DMS114 treated with DMSO at 0.1 percent for 48 hours (cell line): ENCODE measurements around the gene KLRF1.
"Not testable (repeated sequence)": the region's sequence is repeated elsewhere in the genome, so short reads cannot be mapped to it uniquely, and the experiment has no call there.

Experiments used
- DNase-seq: peaks from one replicate; lab custom pipeline; 2025; ENCODE audit not compliant: unreplicated experiment; lab: John Stamatoyannopoulos, UW

The KLRF1 gene

GRCh38 chr12:9869307-9870161 is 42.3 kb downstream of the KLRF1 start, which contains the start of gene CLEC2B:
Gene CLEC2B, minus strand, starts transcription at chr12:9869354.
- DNase-seq, result no peak

GRCh38 chr12:9870286-9870866 is 43.1 kb downstream of the KLRF1 start:
- no peak for DNase-seq

- DNase-seq, result no peak
These were observed 44.9 kb downstream of the KLRF1 start for GRCh38 chr12:9872162-9872561.

- no peak for DNase-seq
These were observed 45.5 kb downstream of the KLRF1 start for GRCh38 chr12:9872742-9873141.

DNA sequence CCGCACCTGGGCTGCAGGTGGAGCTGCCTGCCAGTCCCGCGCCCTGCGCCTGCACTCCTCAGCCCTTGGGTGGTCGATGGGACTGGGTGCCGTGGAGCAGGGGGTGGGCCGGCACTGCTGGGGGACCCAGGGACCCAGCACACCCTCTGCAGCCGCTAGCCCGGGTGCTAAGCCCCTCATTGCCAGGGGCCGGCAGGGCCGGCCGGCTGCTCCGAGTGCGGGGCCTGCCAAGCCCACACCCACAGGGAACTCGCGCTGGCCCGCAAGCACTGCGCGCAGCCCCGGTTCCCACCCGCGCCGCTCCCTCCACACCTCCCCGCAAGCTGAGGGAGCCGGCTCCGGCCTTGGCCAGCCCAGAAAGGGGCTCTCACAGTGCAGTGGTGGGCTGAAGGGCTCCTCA is 48.8 kb downstream of the KLRF1 start:
- not testable (repeated sequence) for DNase-seq

DNA sequence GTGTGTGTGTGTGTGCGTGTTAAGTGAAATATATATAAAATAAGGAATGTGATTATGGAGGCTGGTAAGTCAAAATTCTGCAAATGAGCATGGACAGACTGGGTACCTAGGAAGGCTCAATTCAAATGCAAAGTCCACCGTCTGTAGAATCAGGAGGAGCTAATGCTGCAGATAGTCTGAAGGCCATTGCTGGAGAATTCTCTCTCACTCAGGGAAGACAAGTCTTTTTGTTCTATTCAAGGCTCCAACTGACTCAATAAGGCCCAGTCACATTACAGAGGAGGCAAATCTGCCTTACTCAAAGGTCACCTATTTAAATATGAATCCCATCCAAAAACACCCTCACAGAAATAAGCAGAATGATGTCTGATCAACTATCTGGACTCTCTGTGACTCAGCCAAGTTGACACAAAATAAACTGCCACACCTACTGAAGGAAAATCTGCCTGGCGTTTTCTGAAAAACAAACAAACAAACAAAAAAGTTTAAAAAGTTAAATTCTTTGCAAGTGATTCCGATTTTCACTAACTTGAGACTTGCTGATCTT is 53.3 kb downstream of the KLRF1 start:
- no peak for DNase-seq

DNA sequence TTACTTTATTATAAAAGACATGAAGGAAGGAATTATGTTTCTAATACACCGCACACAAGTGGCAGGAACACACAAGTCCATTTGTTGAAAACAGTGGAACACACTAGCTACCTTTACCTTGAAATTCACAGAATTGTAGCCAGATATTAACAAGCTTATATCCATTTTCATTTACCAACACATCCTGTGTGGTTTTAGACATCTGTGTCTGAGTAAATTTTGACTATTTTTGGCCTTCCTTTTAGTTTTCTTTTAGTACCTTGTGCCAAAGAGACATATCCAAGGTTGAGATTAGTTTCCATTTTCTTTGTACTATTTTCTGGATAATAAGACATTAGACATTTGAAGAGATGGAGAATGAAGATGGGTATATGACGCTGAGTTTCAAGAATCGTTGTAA is 54.0 kb downstream of the KLRF1 start, which contains the start of gene KLRF2:
KLRF2 (plus strand) TSS at position 244 of the 400 bp plus-strand sequence; CDS start at position 351, 107 bp downstream.
- DNase-seq, result no peak

- DNase-seq, result no peak
These were observed 54.7 kb downstream of the KLRF1 start for GRCh38 chr12:9881988-9882387.

GRCh38 chr12:9883175-9883574 is 55.9 kb downstream of the KLRF1 start:
- DNase-seq, result no peak

DNA sequence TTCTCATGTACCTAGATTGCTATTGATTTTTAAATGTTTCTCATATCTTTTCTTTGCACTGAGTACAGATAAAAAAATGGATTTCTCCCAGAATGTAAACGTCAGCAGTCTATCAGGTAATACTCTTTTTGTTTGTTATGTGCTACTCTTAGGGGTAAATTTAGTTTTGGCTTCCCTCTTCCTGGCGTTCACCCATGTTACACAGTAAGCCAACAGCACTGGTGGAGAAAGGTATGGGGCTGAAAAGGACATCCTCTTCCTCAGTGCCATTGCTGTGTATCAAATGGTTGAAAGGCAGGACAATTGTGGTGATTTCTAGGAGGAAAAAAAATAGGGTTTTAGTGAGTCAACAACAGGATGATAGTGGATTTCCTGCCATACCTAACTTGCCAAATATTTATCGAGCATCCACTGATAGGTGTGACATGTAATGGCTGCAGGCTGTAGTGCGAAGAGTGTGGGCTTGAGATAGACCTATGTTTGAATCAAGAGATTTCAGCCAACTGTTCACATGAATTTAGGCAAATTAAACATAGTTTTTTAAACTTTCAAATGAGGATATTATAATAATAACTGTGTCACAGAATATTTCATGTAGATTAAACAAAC is 61.5 kb downstream of the KLRF1 start:
- no peak for DNase-seq
